Measurements from ENCODE around the gene ZNF24.

- TF ChIP-seq CTCF (conservative IDR thresholded peaks at IDR 0.05 in 1 of 2, IDR thresholded peaks at IDR 0.05 in 1 of 2; ENCODE audit: low read depth in 1 of 2, low read length in 2 of 2): no peak
- TF ChIP-seq EZH2 (IDR thresholded peaks at IDR 0.05; ENCODE audit: low read length, missing control alignments): no peak
Observed at GRCh38 chr18:35282353-35282752, 61.9 kb downstream of the ZNF24 start.
